Lower leg skin (tissue), 4 donors: Measurements from ENCODE around the gene MFSD6. TPM values are rescaled to one million over a fixed set of nuclear protein-coding genes. Genes with fewer than 3 reads are reported as not detected.

Experiments used
- DNase-seq, 2 donors: peaks; one replicate each; pipeline ENCODE4 v3.0.0-alpha.2; 2019; ENCODE audit warnings: low spot score in 2 of 2
- H3K4me3 ChIP-seq: fragments of 200-600 bp; sonication (generic); 2 replicates; pipeline ENCODE4 v1.5.1; 2017; ENCODE audit warnings: mild to moderate bottlenecking, low read depth; ENCODE audit not compliant: poor library complexity, severe bottlenecking
- CTCF ChIP-seq, 3 donors: fragments of 450-650 bp; IDR thresholded peaks; one replicate each; pipeline ENCODE4 v1.5.1; 2016; ENCODE audit warnings: antibody characterized with exemption in 3 of 3, mild to moderate bottlenecking in 3 of 3, moderate library complexity in 2 of 3
- POLR2A ChIP-seq, 2 donors: fragments of 450-650 bp; IDR thresholded peaks; one replicate each; pipeline ENCODE4 v1.6.1; 2016 to 2017; ENCODE audit warnings: antibody characterized with exemption in 2 of 2, mild to moderate bottlenecking in 1 of 2, moderate library complexity in 1 of 2
- WGBS, 2 donors: methylation state at CpG; one replicate each; pipeline ENCODE4 v1.1.5; 2018; 5-methylcytosine and 5-hydroxymethylcytosine counted together
- intact Hi-C: fragments of 100-400 bp; cut with DNase I; formaldehyde crosslinking; loops from one replicate; pipeline ENCODE4 v1.15.0; 2023; ENCODE audit warnings: low total_unique reads
- total RNA-seq, 4 donors: library from RNA; depleted of rRNA; stranded (reverse); fragments of >200 nt; gene quantifications; one replicate each; pipeline ENCODE4 v1.1.0, GENCODE V29; 2016

MFSD6 gene
- total RNA-seq, 4 donors from 2014 or later, result 184 to 265 (median 208) TPM

GRCh38 chr2:190387422-190387821 lies 20.7 kb upstream of the MFSD6 start:
- intact Hi-C loops, result loop anchor here (10.0 kb wide), 1 partner anchor 127 kb away; no protein-coding TSS in a partner anchor
- TF ChIP-seq CTCF (IDR thresholded peaks at IDR 0.05) (no peak), POLR2A (IDR thresholded peaks at IDR 0.05) (no peak)
- no peak for DNase-seq
- no peak overlapping the region for H3K4me3 ChIP-seq
- WGBS, 2 donors, result 92 to 95% methylated on average over 3 of the region's 3 CpGs

DNA sequence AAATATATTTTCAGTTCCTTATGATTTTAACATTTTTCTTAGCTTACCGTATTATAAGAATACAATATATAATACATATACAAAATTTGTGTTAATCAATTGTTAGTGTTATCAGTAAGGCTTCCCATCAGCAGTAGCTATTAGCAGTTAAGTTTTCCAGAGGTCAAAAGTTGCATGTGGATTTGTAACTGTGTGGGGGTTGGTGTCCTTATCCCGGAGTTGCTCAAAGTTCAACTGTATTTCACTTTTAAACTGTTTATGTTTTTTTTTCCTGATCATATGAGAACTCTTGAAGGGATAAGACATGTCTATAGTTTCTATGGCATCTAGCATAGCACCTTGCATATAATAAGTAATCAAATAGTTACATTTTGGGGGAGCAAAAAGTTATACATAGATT lies 11.9 kb upstream of the MFSD6 start:
- intact Hi-C loops, result no loop called here
- DNase-seq, result no peak
- no peak overlapping the region for H3K4me3 ChIP-seq
- TF ChIP-seq CTCF (IDR thresholded peaks at IDR 0.05) (no peak), POLR2A (IDR thresholded peaks at IDR 0.05) (no peak)
- WGBS, 2 donors, result 93 to 95% methylated on average over 2 of the region's 2 CpGs

DNA sequence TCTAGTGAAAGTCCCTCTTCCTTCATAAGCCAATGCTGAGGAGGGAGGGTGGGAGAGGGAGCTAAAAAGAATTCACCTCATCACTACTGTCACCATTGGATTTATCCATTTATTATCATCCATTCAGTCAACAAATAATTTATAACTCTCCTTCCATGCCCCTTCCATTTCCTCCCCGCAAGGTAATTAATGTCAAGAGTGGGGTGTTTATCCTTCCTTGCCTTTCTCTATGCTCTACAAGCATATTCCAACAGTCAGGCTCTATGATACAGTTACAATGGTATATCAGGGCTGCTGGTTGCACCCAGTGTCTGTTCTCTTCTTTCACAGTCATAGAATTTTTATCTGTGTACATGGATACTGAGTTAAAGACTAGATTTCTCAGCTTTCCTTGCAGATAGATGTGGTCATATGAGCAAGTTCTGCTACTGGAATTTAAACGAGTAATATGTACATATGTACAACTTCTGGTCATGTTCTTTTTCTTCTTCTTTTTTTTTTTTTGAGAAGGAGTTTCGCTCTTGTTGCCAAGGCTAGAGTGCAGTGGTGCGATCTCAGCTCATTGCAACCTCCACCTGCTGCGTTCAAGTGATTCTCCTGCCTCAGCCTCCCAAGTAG lies 5.1 kb upstream of the MFSD6 start:
- no peak for DNase-seq
- 48 to 58% methylated on average over 5 of the region's 5 CpGs for WGBS, 2 donors
- TF ChIP-seq CTCF (IDR thresholded peaks at IDR 0.05), result no peak
- TF ChIP-seq POLR2A (IDR thresholded peaks at IDR 0.05), result no peak
- intact Hi-C loops, result loop anchor here (10.0 kb wide), 1 partner anchor 252 kb away; no protein-coding TSS in a partner anchor
- no peak overlapping the region for H3K4me3 ChIP-seq

DNA sequence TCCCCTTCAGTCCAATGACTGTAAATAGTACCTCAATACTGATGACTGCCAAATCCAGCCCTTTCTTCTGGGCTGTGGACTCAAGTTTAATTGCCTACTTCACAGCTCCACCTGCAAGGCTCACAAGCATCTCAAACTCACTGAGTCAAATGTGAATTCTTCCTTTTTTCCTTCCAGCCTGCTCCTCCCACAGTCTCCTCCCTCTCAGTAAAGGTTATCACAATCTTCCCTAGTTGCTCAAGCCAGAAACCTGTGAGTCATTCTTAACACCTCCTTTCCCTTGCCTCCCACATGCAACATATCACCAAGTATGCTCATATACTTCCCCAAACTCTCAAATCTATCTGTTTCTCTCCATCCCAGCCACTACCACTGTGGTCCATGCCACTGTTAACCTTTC lies 3.7 kb upstream of the MFSD6 start:
- DNase-seq, result no peak
- no peak overlapping the region for H3K4me3 ChIP-seq
- TF ChIP-seq POLR2A (IDR thresholded peaks at IDR 0.05), result no peak
- intact Hi-C loops, result loop anchor here (10.0 kb wide), 1 partner anchor 250 kb away; no protein-coding TSS in a partner anchor

GRCh38 chr2:190405070-190405469 lies 3.1 kb upstream of the MFSD6 start:
- WGBS, 2 donors, result 62 to 73% methylated on average over 3 of the region's 3 CpGs
- no peak for DNase-seq
- no peak for TF ChIP-seq POLR2A (IDR thresholded peaks at IDR 0.05)
- TF ChIP-seq CTCF (IDR thresholded peaks at IDR 0.05), result no peak
- intact Hi-C loops, result loop anchor here (10.0 kb wide), 1 partner anchor 250 kb away; no protein-coding TSS in a partner anchor
- no peak overlapping the region for H3K4me3 ChIP-seq

- no peak for DNase-seq
- no peak overlapping the region for H3K4me3 ChIP-seq
- WGBS, 2 donors, result 85 to 99% methylated on average over 3 of the region's 3 CpGs
- TF ChIP-seq POLR2A (IDR thresholded peaks at IDR 0.05) (no peak), CTCF (IDR thresholded peaks at IDR 0.05) (no peak)
- intact Hi-C loops, result loop anchor here (10.0 kb wide), 1 partner anchor 249 kb away; no protein-coding TSS in a partner anchor
These were observed 2.2 kb upstream of the MFSD6 start for GRCh38 chr2:190405995-190406394.
